Glutamatergic neuron (in vitro differentiated cells): ENCODE data around the gene ARMC12. TPM values are rescaled to one million over a fixed set of nuclear protein-coding genes. Genes with fewer than 3 reads are reported as not detected.
A peak's percentile ranks its signal among the peaks of the same experiment; 100 is the strongest.

Experiments used
- DNase-seq: peaks from one replicate; pipeline ENCODE4 v3.0.0; 2022
- H3K27ac Mint-ChIP-seq: one replicate; pipeline ENCODE4 v1.8.0; 2020; ENCODE audit warnings: mild to moderate bottlenecking, mixed read lengths, inconsistent platforms; ENCODE audit not compliant: unreplicated experiment
- H3K27me3 Mint-ChIP-seq: one replicate; pipeline ENCODE4 v1.8.0; 2020; ENCODE audit warnings: mild to moderate bottlenecking, moderate library complexity, mixed read lengths, inconsistent platforms; ENCODE audit not compliant: unreplicated experiment
- H3K36me3 Mint-ChIP-seq: one replicate; pipeline ENCODE4 v1.8.0; 2020; ENCODE audit warnings: mild to moderate bottlenecking, mixed read lengths, inconsistent platforms; ENCODE audit not compliant: unreplicated experiment
- H3K4me1 Mint-ChIP-seq: one replicate; pipeline ENCODE4 v1.8.0; 2020; ENCODE audit warnings: mild to moderate bottlenecking, low read depth, mixed read lengths, inconsistent platforms; ENCODE audit not compliant: unreplicated experiment
- H3K4me3 Mint-ChIP-seq: one replicate; pipeline ENCODE4 v1.8.0; 2020; ENCODE audit warnings: mild to moderate bottlenecking, mixed read lengths, inconsistent platforms; ENCODE audit not compliant: unreplicated experiment
- H3K9me3 Mint-ChIP-seq: one replicate; pipeline ENCODE4 v1.8.0; 2020; ENCODE audit warnings: mild to moderate bottlenecking, moderate library complexity, mixed read lengths, inconsistent platforms; ENCODE audit not compliant: unreplicated experiment
- total RNA-seq: library from RNA; stranded (reverse); fragmentation: NEBNext Ultra II Directional; extraction: Animal tissue kit (Norgen Biotek cat#: 25700); gene quantifications from one replicate; pipeline ENCODE4 v1.2.1, GENCODE V29; 2021; ENCODE audit not compliant: unreplicated experiment
- TF ChIP-seq, protein P1 (sequence below): fragments of 200-600 bp; sonication (generic); IDR thresholded peaks from one replicate; pipeline ENCODE4 v1.5.0; 2021; ENCODE audit not compliant: partially characterized antibody, unreplicated experiment

Gene ARMC12
- total RNA-seq, 1 donor from 2014 or later, result 2.6 TPM

DNA sequence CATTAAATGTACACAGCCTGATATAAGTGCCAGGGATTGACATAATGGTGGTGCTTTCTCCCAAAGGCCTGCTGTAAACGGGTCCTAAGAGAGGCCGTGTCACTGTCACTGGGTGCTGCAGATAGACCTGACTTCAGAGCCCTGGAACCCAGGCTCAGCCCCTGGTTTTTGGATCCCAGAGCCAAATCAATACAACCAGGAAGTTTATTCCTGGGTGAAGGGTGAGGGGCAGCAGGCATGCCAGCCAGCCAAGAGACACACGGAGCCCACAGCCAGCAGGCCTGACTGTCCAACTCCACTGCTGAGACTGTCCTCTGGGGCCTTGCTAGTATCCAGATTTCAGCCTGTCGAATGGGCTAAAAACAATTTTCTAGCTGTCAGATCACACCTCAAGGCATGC lies 12.8 kb upstream of the ARMC12 start:
- Mint-ChIP-seq H3K27ac (no peak overlapping the region), H3K27me3 (peaks cover 2% of the 10 kb centered on the region), H3K4me1 (peaks cover 49% of the 10 kb centered on the region), H3K4me3 (no peak overlapping the region), H3K36me3 (no peaks in the 10 kb centered on the region), H3K9me3 (peaks cover 6% of the 10 kb centered on the region)
- TF ChIP-seq, protein P1, sequence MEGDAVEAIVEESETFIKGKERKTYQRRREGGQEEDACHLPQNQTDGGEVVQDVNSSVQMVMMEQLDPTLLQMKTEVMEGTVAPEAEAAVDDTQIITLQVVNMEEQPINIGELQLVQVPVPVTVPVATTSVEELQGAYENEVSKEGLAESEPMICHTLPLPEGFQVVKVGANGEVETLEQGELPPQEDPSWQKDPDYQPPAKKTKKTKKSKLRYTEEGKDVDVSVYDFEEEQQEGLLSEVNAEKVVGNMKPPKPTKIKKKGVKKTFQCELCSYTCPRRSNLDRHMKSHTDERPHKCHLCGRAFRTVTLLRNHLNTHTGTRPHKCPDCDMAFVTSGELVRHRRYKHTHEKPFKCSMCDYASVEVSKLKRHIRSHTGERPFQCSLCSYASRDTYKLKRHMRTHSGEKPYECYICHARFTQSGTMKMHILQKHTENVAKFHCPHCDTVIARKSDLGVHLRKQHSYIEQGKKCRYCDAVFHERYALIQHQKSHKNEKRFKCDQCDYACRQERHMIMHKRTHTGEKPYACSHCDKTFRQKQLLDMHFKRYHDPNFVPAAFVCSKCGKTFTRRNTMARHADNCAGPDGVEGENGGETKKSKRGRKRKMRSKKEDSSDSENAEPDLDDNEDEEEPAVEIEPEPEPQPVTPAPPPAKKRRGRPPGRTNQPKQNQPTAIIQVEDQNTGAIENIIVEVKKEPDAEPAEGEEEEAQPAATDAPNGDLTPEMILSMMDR, result no peak
- DNase-seq, result no peak

DNA sequence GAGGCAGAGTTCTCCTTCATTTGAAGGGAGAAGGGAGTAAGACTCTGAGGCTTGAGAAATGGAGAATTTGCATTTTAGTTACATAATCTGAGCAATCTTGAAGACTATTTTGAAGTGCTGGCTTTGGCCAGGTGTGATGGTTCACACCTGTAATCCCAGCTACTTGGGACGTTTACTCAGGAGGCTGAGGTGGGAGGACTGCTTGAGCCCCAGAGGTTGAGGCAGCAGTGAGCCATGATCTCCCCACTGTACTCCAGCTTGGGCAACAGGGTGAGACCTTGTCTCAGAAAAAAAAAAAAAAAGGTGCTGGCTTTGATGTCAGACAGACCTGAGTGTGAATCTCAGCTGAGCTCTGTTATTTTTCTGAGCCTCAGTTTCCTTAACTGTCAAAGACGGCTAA lies 12.4 kb upstream of the ARMC12 start:
- Mint-ChIP-seq H3K4me3 (no peak overlapping the region), H3K27me3 (peaks cover 3% of the 10 kb centered on the region), H3K27ac (no peak overlapping the region), H3K4me1 (peaks cover 48% of the 10 kb centered on the region), H3K36me3 (no peaks in the 10 kb centered on the region), H3K9me3 (peaks cover 7% of the 10 kb centered on the region)
- TF ChIP-seq, protein P1, result no peak
- no peak for DNase-seq

DNA sequence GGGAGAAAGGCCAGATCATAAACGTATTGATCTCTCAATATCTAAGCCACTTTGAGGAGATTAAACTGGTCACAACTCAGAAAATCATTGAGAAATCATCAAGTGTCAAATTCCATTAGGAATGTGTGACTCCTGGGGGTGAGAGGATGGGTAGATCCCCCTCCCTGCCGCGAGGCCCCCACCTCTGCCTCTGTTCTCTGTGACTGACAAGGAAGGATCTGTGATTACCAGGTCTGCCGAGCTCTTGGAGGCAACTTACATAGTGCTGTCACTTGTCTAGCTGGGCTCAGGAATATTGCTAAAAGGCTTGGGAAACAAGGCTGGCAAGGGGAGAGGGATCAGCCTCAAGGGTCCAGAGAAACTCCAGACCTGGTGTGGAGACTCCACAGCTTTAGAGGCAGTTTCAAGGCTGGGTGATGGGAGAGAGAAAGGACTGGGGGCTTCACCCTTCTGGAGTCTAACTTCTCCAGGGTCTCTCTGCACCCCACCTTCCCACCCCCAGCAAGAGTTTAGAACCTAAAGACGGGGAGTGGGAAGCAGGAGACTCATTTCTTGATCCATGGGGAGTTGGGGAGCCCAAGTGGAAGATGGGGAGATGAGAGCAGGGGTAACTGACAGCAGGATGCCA lies 11.6 kb upstream of the ARMC12 start:
- Mint-ChIP-seq H3K4me3 (no peak overlapping the region), H3K27me3 (peaks cover 5% of the 10 kb centered on the region), H3K9me3 (peaks cover 9% of the 10 kb centered on the region), H3K27ac (no peak overlapping the region), H3K4me1 (peaks cover 48% of the 10 kb centered on the region), H3K36me3 (no peaks in the 10 kb centered on the region)
- TF ChIP-seq, protein P1, result no peak
- DNase-seq, result no peak

DNA sequence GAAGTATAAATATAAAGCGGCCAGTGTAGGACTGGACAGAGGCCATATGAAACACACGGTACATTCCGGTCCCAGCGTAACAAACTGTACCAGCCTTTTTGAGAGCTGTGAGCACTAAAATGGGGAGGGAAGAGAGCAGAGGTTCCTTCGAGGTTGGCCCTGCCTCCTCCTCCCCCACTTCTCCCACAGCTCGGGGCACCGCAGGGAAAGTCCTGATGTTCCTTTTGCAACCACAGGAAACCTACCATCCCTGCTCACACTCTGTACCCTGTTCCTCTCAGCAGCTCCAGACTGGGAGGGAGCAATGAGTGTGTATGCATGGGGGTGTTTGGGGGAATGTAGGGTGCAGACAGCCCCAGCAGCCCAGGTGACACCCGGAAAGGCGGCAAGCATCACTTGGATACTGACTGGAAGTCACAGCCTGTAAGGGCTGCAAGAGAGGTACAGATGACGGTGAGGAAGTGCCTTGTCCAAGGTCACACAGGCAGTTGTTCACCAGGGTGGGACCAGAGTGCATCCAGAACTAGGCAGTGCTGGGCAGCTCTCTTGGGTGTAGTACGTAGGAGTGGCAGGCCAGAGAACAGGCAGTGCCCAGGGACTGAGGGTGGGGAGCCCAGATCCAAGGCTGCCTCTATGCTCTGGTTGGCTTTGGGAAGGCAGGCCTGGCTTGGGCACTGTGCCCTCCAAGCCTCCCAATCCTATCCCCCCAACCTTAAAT lies 11.0 kb upstream of the ARMC12 start:
- Mint-ChIP-seq H3K4me3 (no peak overlapping the region), H3K27ac (peak overlapping the region; percentile 76), H3K27me3 (peaks cover 5% of the 10 kb centered on the region), H3K36me3 (no peaks in the 10 kb centered on the region), H3K9me3 (peaks cover 10% of the 10 kb centered on the region), H3K4me1 (peaks cover 43% of the 10 kb centered on the region)
- TF ChIP-seq, protein P1, result no peak
- DNase-seq, result no peak
